Measurements from ENCODE around the gene ARNT2. TPM values are rescaled to one million over a fixed set of nuclear protein-coding genes. Genes with fewer than 3 reads are reported as not detected.

Gene ARNT2
- total and polyA plus RNA-seq, 12 donors: 2.0 to 6.4 (median 3.5) TPM

DNA sequence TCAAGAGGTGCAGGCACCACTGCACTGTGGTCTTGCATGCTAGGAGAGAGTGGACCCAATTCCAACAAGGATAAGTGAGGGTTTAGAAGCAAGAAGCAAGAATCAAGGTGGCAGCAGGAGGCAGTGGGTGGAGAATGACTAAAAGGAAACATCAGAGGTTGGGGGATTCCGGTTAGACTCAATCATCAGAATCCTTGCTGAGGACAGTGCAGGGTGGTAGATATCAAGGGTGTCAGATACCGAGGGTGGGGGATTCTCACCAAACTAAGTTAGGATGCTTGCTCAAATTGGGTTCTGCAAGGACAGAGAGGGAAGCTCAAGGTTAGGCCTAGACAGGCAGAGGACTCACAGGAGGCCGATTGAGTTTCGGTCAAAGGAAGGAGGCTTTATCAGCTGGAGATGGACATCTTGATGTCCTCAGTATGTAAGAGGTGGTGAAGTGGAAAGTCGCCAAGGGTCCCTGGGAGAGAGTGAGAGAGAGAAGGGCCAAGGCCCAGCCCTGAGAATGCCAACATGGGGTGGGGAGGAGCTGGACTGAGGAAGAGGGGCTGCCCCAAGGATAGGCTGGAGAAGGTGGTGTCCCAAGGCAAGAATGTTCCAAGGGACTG, 102.2 kb downstream of the ARNT2 start:
- no peak for DNase-seq
- no peak for TF ChIP-seq POLR2A (IDR thresholded peaks at IDR 0.05)
- TF ChIP-seq CTCF (IDR thresholded peaks at IDR 0.05): no peak

GRCh38 chr15:80507131-80507530, 102.9 kb downstream of the ARNT2 start:
- no peak overlapping the region for H3K27ac ChIP-seq
- H3K4me3 ChIP-seq: no peak overlapping the region
- H3K36me3 ChIP-seq (replicated peaks in 1 of 2): no peaks in the 10 kb centered on the region
- H3K27me3 ChIP-seq: no peaks in the 10 kb centered on the region
- DNase-seq: no peak
- 72 to 82% (median 77%) methylated on average over 5 of the region's 5 CpGs for WGBS, 4 donors
- TF ChIP-seq CTCF (IDR thresholded peaks at IDR 0.05) (no peak), POLR2A (IDR thresholded peaks at IDR 0.05) (no peak)
- intact Hi-C loops (cut with DNase I): loop anchor here in 1 of 2 donors (10.0 kb wide), 1 partner anchor 52 kb away; no protein-coding TSS in a partner anchor
- no peaks in the 10 kb centered on the region for H3K9me3 ChIP-seq (replicated peaks in 1 of 3)
- H3K4me1 ChIP-seq (replicated peaks in 1 of 2): no peaks in the 10 kb centered on the region

More for the DNA sequence above, 102.2 kb downstream of the ARNT2 start:
- no peak overlapping the region for H3K27ac ChIP-seq
- H3K9me3 ChIP-seq (replicated peaks in 1 of 3): no peaks in the 10 kb centered on the region
- H3K4me3 ChIP-seq: no peak overlapping the region
- no peaks in the 10 kb centered on the region for H3K27me3 ChIP-seq
- 79 to 91% (median 84%) methylated on average over 5 of the region's 5 CpGs for WGBS, 4 donors
- H3K4me1 ChIP-seq (replicated peaks in 1 of 2): no peaks in the 10 kb centered on the region
- H3K36me3 ChIP-seq (replicated peaks in 1 of 2): no peaks in the 10 kb centered on the region
- intact Hi-C loops (cut with DNase I): loop anchor here in 1 of 2 donors (10.0 kb wide), 1 partner anchor 52 kb away; no protein-coding TSS in a partner anchor

GRCh38 chr15:80507638-80508316, 103.6 kb downstream of the ARNT2 start:
- H3K27ac ChIP-seq: no peak overlapping the region
- DNase-seq: no peak

More at GRCh38 chr15:80507638-80508316, 103.6 kb downstream of the ARNT2 start:
- no peaks in the 10 kb centered on the region for H3K4me1 ChIP-seq (replicated peaks in 1 of 2)
- no peaks in the 10 kb centered on the region for H3K9me3 ChIP-seq (replicated peaks in 1 of 3)
- H3K4me3 ChIP-seq: no peak overlapping the region
- 75 to 83% (median 81%) methylated on average over 18 of the region's 18 CpGs for WGBS, 4 donors
- H3K36me3 ChIP-seq (replicated peaks in 1 of 2): no peaks in the 10 kb centered on the region
- TF ChIP-seq CTCF (IDR thresholded peaks at IDR 0.05): no peak
- TF ChIP-seq POLR2A (IDR thresholded peaks at IDR 0.05): no peak
- intact Hi-C loops (cut with DNase I): loop anchor here in 1 of 2 donors (10.0 kb wide), 1 partner anchor 53 kb away; no protein-coding TSS in a partner anchor
- H3K27me3 ChIP-seq: no peaks in the 10 kb centered on the region
